Endothelial cell of umbilical vein (primary cell): ENCODE measurements around the gene NR6A1. TPM values are rescaled to one million over a fixed set of nuclear protein-coding genes. Genes with fewer than 3 reads are reported as not detected.

Experiments
- BruUV-seq: library from RNA; stranded (reverse); fragments of 400-500 nt; replicated peaks from 2 replicates; lab custom pipeline; 2021; lab: Mats Ljungman, UMichigan
- CTCF ChIA-PET: fragments of 300-600, 350-600 bp; sonication (Branson Sonifier 250); formaldehyde crosslinking; loops from one replicate; lab custom pipeline; 2021; ENCODE audit warnings: antibody characterized with exemption, inconsistent platforms; lab: Charles Lee
- POLR2A ChIA-PET: fragments of 300-600, 350-600 bp; sonication (Branson Sonifier 250); formaldehyde crosslinking; loops from one replicate; lab custom pipeline; 2021; ENCODE audit warnings: antibody characterized with exemption, inconsistent platforms; lab: Charles Lee
- DNase-seq: peaks from one replicate; pipeline ENCODE4 v3.0.0-alpha.2; 2011; ENCODE audit warnings: low read depth, low spot score
- FAIRE-seq: peaks from 2 replicates; lab custom pipeline; 2011; peaks lifted over from hg19 to GRCh38; lab: Jason Lieb, UNC
- H2AFZ ChIP-seq: 2 replicates; pipeline ENCODE4 v1.6.0; 2012; ENCODE audit warnings: low read depth, low read length, control low read depth, inconsistent platforms
- H3K27ac ChIP-seq: 2 replicates; pipeline ENCODE4 v1.5.1; 2011; ENCODE audit warnings: low read depth, mild to moderate bottlenecking, control low read depth, low read length, moderate library complexity; ENCODE audit not compliant: insufficient read depth
- H3K27me3 ChIP-seq, 2 experiments: 2 replicates each; pipeline versions ENCODE4 v1.6.0 to v1.6.1; 2011; ENCODE audit warnings: low read length in 2 of 2, mixed read lengths in 1 of 2; ENCODE audit not compliant: control insufficient read depth in 2 of 2, insufficient read depth in 2 of 2
- H3K36me3 ChIP-seq, 2 experiments: 2 replicates in 1 of 2; 3 replicates in 1 of 2; pipeline ENCODE4 v1.5.1; 2011; ENCODE audit warnings: low read length in 2 of 2, mild to moderate bottlenecking in 1 of 2, moderate library complexity in 1 of 2; ENCODE audit not compliant: control insufficient read depth in 2 of 2, insufficient read depth in 2 of 2; ENCODE audit errors: extremely low read depth in 1 of 2
- H3K4me1 ChIP-seq: 3 replicates; pipeline ENCODE4 v1.5.1; 2011; ENCODE audit warnings: mild to moderate bottlenecking, low read length; ENCODE audit not compliant: control insufficient read depth, insufficient read depth; ENCODE audit errors: extremely low read depth
- H3K4me2 ChIP-seq: 2 replicates; pipeline ENCODE4 v1.6.1; 2011; ENCODE audit warnings: low read length, control low read depth, mixed read lengths; ENCODE audit not compliant: insufficient read depth
- H3K4me3 ChIP-seq, 3 experiments: fragments of 200-600 bp in 1 of 3; sonication (generic), shearing (Covaris generic) in 1 of 3; replicated peaks in 1 of 3; 2 replicates each; pipeline ENCODE4 v1.5.1; 2011 to 2016; ENCODE audit warnings: control low read depth in 3 of 3, low read length in 3 of 3, mild to moderate bottlenecking in 2 of 3, inconsistent platforms in 1 of 3, low read depth in 1 of 3, moderate library complexity in 1 of 3; ENCODE audit not compliant: insufficient read depth in 1 of 3
- H3K79me2 ChIP-seq: 2 replicates; pipeline ENCODE4 v1.6.0; 2012; ENCODE audit warnings: low read length, inconsistent platforms; ENCODE audit not compliant: control insufficient read depth, insufficient read depth
- H3K9ac ChIP-seq: replicated peaks from 2 replicates; pipeline ENCODE3; 2011; ENCODE audit warnings: low read length, control low read depth; ENCODE audit not compliant: insufficient read depth; ENCODE audit errors: extremely low read depth
- H3K9me1 ChIP-seq: replicated peaks from 3 replicates; pipeline ENCODE4 v1.6.0; 2011; ENCODE audit warnings: mild to moderate bottlenecking, low read length; ENCODE audit not compliant: control insufficient read depth, insufficient read depth; ENCODE audit errors: extremely low read depth
- H3K9me3 ChIP-seq: replicated peaks from 2 replicates; pipeline ENCODE4 v1.5.1; 2012; ENCODE audit warnings: low read length, inconsistent platforms; ENCODE audit not compliant: control insufficient read depth, insufficient read depth
- H4K20me1 ChIP-seq: replicated peaks from 2 replicates; pipeline ENCODE3; 2011; ENCODE audit warnings: mild to moderate bottlenecking, low read length; ENCODE audit not compliant: control insufficient read depth, insufficient read depth; ENCODE audit errors: extremely low read depth
- CTCF ChIP-seq, 2 donors: IDR thresholded peaks; 1 replicate in 1 of 2; 2 replicates in 1 of 2; pipeline ENCODE4 v1.5.1; 2011; ENCODE audit warnings: low read length in 2 of 2, mild to moderate bottlenecking in 2 of 2, moderate library complexity in 2 of 2, control low read depth in 1 of 2, inconsistent platforms in 1 of 2, low read depth in 1 of 2; ENCODE audit not compliant: insufficient read depth in 1 of 2; ENCODE audit errors: extremely low read depth in 1 of 2
- EZH2 ChIP-seq: IDR thresholded peaks from 2 replicates; pipeline ENCODE4 v1.6.1; 2012; ENCODE audit warnings: borderline replicate concordance, low read depth, mild to moderate bottlenecking, moderate library complexity, low read length, inconsistent platforms; ENCODE audit not compliant: severe bottlenecking
- FOS ChIP-seq: IDR thresholded peaks from 2 replicates; pipeline ENCODE4 v1.6.1; 2011; ENCODE audit warnings: mild to moderate bottlenecking, low read length, moderate library complexity, borderline replicate concordance; ENCODE audit not compliant: insufficient read depth
- GATA2 ChIP-seq: IDR thresholded peaks from 2 replicates; pipeline ENCODE4 v1.7.0; 2011; ENCODE audit warnings: low read depth, mild to moderate bottlenecking, moderate library complexity, mixed read lengths, low read length; ENCODE audit not compliant: insufficient read length, insufficient read depth
- JUN ChIP-seq: IDR thresholded peaks from 2 replicates; pipeline ENCODE4 v1.6.1; 2011; ENCODE audit warnings: borderline replicate concordance, low read depth; ENCODE audit not compliant: insufficient read length, insufficient read depth
- MAX ChIP-seq: IDR thresholded peaks from 2 replicates; pipeline ENCODE4 v1.6.1; 2011; ENCODE audit not compliant: insufficient read depth, insufficient read length
- MYC ChIP-seq: IDR thresholded peaks from one replicate; pipeline ENCODE4 v1.6.1; 2011; ENCODE audit warnings: mild to moderate bottlenecking, low read depth, low read length
- POLR2A ChIP-seq: IDR thresholded peaks from 2 replicates; pipeline ENCODE4 v1.6.1; 2012; ENCODE audit warnings: low read depth, mild to moderate bottlenecking, control low read depth, low read length
- POLR2AphosphoS5 ChIP-seq: IDR thresholded peaks from 2 replicates; pipeline ENCODE4 v1.6.1; 2012; ENCODE audit warnings: low read depth, mild to moderate bottlenecking, control low read depth, low read length, moderate library complexity; ENCODE audit not compliant: insufficient read depth
- dilution Hi-C: fragments of 300-500 bp; cut with MboI; formaldehyde crosslinking; loops from one replicate; pipeline ENCODE4 v1.15.0; 2019; ENCODE audit warnings: low sequenced_read_pairs; ENCODE audit not compliant: extremely low pct_ligation_motif_present
- intact Hi-C: fragments of 100-400 bp; cut with micrococcal nuclease; formaldehyde crosslinking; loops from one replicate; pipeline ENCODE4 v1.10.0; 2022
- polyA plus RNA-seq, 4 experiments: library from polyadenylated mRNA; depleted of rRNA in 3 of 4; stranded (reverse) in 3 of 4; unstranded in 1 of 4; fragments of >200 nt; gene quantifications; 2 replicates each; pipeline versions ENCODE4 v1.2.1 to v1.2.3, GENCODE V29; 2011 to 2012; ENCODE audit warnings: missing spikeins in 1 of 4
- total RNA-seq: library from RNA; stranded (reverse); gene quantifications from 2 replicates; pipeline ENCODE4 v1.2.3, GENCODE V29; 2021

The NR6A1 gene
- total and polyA plus RNA-seq, 2 donors (not counting 3 experiments of a cell fraction or from before 2014, with no cell fraction given), result 0.17 to 1.2 TPM

- FAIRE-seq (no peak), DNase-seq (no peak)
- H3K79me2 ChIP-seq, result no peaks in the 10 kb centered on the region
- H3K4me1 ChIP-seq, result no peaks in the 10 kb centered on the region
- no peaks in the 10 kb centered on the region for H3K36me3 ChIP-seq
- ChIA-PET CTCF (interaction anchor here (0.8 to 2.0 kb wide), 2 partner anchors 39 to 52 kb away, joined by 4 to 9 read pairs; no protein-coding TSS in a partner anchor), POLR2A (no interaction called here)
- no peak overlapping the region for H3K4me2 ChIP-seq
- H4K20me1 ChIP-seq, result no peaks in the 10 kb centered on the region
- H2AFZ ChIP-seq, result no peak overlapping the region
- H3K9me1 ChIP-seq, result no peaks in the 10 kb centered on the region
- no peak overlapping the region for H3K27ac ChIP-seq
- no TSS peak for BruUV-seq
- no peak overlapping the region for H3K4me3 ChIP-seq
- H3K27me3 ChIP-seq, result peaks cover 24 to 36% of the 10 kb centered on the region in 2 experiments
- intact Hi-C loops (no loop called here), dilution Hi-C loops (no loop called here)
- TF ChIP-seq CTCF (IDR thresholded peaks at IDR 0.05; ENCODE audit: extremely low read depth in 1 of 2, insufficient read depth in 1 of 2, low read depth in 1 of 2, low read length in 2 of 2) (no peak), POLR2A (no peak), MYC (no peak), GATA2 (no peak), MAX (no peak), JUN (no peak), POLR2AphosphoS5 (no peak), FOS (no peak), EZH2 (no peak)
- no peaks in the 10 kb centered on the region for H3K9me3 ChIP-seq
- H3K9ac ChIP-seq, result no peak overlapping the region
Observed at GRCh38 chr9:124485201-124485600, 285.9 kb downstream of the NR6A1 start.
